Measurements from ENCODE around the gene BCL7A.

GRCh38 chr12:122018937-122019336, 2.7 kb upstream of the BCL7A start:
- TF ChIP-seq CTCF (conservative IDR thresholded peaks at IDR 0.05; ENCODE audit: low read length), result no peak
- no peak for TF ChIP-seq EZH2phosphoT487 (IDR thresholded peaks at IDR 0.05; ENCODE audit: borderline replicate concordance)
